HFFc6 (cell line): ENCODE measurements around the gene GFAP. TPM values are rescaled to one million over a fixed set of nuclear protein-coding genes. Genes with fewer than 3 reads are reported as not detected.

ENCODE experiments used
- DNase-seq: peaks from one replicate; pipeline ENCODE4 v3.0.0-alpha.2; 2018
- H3K27ac Mint-ChIP-seq: 2 replicates; pipeline ENCODE4 v1.8.0; 2020; ENCODE audit warnings: mild to moderate bottlenecking, mixed read lengths
- H3K27me3 Mint-ChIP-seq: 2 replicates; pipeline ENCODE4 v1.8.0; 2021; ENCODE audit warnings: mild to moderate bottlenecking, moderate library complexity, mixed read lengths; ENCODE audit not compliant: insufficient read depth
- H3K36me3 Mint-ChIP-seq: 2 replicates; pipeline ENCODE4 v1.8.0; 2021; ENCODE audit warnings: low read depth, mixed read lengths
- H3K4me1 Mint-ChIP-seq: 2 replicates; pipeline ENCODE4 v1.8.0; 2020; ENCODE audit warnings: low read depth, mixed read lengths
- H3K4me3 Mint-ChIP-seq: 2 replicates; pipeline ENCODE4 v1.8.0; 2020; ENCODE audit warnings: mild to moderate bottlenecking, moderate library complexity, mixed read lengths
- H3K9me3 Mint-ChIP-seq: 2 replicates; pipeline ENCODE4 v1.8.0; 2020; ENCODE audit warnings: mild to moderate bottlenecking, mixed read lengths
- total RNA-seq, 6 experiments: library from RNA; stranded (reverse); fragmentation: NEBNext Ultra II Directional; extraction: Animal tissue kit (Norgen Biotek cat#: 25700); gene quantifications; 2 replicates in 1 of 6; 3 replicates in 5 of 6; pipeline ENCODE4 v1.2.3, GENCODE V29; 2021
- TF ChIP-seq, protein P1 (sequence below): fragments of 200-600 bp; sonication (generic); IDR thresholded peaks from 2 replicates; pipeline ENCODE4 v1.5.0; 2021; ENCODE audit warnings: antibody characterized with exemption, mild to moderate bottlenecking

Gene GFAP
- total RNA-seq, 6 experiments from 2014 or later = not detected

DNA sequence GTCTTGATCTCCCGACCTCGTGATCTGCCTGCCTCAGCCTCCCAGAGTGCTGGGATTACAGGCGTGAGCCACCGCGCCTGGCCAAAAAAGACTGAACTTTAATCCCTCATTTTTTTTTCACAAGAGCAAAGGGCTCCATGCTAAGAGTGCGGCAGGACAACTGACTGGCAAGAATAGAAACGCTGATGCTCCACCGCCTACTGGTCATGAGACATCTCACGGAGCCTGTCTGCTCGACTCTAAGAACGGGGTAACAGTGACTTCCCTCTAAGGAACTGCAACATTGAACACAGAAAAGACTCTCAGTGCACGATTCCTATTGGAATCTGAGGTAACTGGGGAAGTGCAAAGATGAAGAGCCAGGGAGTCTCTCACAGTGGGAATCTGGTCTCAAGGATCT, 43.7 kb downstream of the GFAP start:
- peaks cover 32% of the 10 kb centered on the region for H3K36me3 Mint-ChIP-seq
- H3K27ac Mint-ChIP-seq = no peak overlapping the region
- no peaks in the 10 kb centered on the region for H3K4me1 Mint-ChIP-seq
- no peaks in the 10 kb centered on the region for H3K9me3 Mint-ChIP-seq
- no peak for DNase-seq
- no peaks in the 10 kb centered on the region for H3K27me3 Mint-ChIP-seq
- TF ChIP-seq, protein P1, sequence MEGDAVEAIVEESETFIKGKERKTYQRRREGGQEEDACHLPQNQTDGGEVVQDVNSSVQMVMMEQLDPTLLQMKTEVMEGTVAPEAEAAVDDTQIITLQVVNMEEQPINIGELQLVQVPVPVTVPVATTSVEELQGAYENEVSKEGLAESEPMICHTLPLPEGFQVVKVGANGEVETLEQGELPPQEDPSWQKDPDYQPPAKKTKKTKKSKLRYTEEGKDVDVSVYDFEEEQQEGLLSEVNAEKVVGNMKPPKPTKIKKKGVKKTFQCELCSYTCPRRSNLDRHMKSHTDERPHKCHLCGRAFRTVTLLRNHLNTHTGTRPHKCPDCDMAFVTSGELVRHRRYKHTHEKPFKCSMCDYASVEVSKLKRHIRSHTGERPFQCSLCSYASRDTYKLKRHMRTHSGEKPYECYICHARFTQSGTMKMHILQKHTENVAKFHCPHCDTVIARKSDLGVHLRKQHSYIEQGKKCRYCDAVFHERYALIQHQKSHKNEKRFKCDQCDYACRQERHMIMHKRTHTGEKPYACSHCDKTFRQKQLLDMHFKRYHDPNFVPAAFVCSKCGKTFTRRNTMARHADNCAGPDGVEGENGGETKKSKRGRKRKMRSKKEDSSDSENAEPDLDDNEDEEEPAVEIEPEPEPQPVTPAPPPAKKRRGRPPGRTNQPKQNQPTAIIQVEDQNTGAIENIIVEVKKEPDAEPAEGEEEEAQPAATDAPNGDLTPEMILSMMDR = no peak
- no peak overlapping the region for H3K4me3 Mint-ChIP-seq

DNA sequence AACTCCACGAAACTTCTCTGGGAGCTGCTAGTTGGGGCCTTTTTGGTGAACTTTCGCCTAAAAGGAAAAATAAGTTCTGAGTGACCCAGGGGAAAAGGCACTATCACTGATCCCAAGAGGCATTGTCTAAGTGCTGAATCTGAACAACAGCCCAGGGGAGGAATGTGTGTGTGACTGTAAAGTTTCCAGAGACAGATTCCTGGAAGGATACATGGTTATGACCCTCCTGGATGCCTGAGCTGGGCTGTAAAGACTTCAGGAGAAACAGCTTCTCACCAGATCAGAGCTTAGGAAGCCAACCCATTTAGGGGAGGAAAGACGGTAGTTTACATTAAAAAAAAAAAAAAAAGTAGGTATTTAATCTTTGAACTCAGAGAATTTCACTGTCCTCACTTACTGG, 47.5 kb downstream of the GFAP start:
- TF ChIP-seq, protein P1 = no peak
- Mint-ChIP-seq H3K4me3 (no peak overlapping the region), H3K27me3 (no peaks in the 10 kb centered on the region; the same call in 1 of the 2 replicates), H3K4me1 (peaks cover 6% of the 10 kb centered on the region; the same call in 1 of the 2 replicates), H3K27ac (no peak overlapping the region; the same call in 1 of the 2 replicates), H3K36me3 (peaks cover 36% of the 10 kb centered on the region), H3K9me3 (no peaks in the 10 kb centered on the region)
- no peak for DNase-seq

DNA sequence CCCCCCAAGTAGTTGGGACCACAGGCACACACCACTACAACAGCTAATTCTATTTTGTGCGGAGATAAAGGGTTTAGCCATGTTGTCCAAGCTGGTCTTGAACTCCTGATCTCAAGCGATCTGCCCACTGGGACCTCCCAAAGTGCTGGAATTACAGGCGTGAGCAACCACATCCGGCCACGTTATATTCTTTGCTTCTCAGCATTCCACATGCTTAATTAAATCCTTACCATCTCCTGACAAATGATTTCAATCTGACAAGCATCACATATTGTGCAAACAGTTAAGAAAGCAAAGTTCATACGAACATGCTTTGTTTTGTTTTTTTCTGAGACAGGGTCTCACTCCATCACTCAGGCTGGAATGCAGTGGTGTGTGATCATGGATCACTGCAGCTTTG, 49.4 kb downstream of the GFAP start:
- TF ChIP-seq, protein P1 = no peak
- peaks cover 30% of the 10 kb centered on the region for H3K36me3 Mint-ChIP-seq
- no peak for DNase-seq

DNA sequence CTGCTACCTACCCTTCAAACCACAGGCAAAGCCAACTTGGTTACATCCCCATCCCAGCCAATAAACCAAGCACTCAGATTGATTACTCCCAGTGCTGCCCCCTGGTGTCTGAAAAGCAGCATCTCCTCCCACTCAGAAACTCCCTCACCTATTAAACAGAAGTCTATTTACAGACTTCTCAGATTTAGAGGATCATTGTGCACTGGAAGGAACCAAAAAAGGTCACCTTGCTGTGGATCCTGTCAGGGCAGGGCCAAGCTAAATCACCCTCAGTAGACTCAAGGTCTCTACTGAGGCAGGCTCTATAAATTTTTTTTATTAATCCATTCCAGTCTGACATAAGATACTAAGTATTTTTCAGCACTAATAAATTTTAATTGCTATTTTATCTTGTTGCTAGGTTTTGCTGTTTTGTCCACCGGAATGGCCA, 50.1 kb downstream of the GFAP start:
- no peak overlapping the region for H3K4me3 Mint-ChIP-seq
- H3K27me3 Mint-ChIP-seq = no peaks in the 10 kb centered on the region; the same call in 1 of the 2 replicates
- H3K36me3 Mint-ChIP-seq = peaks cover 30% of the 10 kb centered on the region
- TF ChIP-seq, protein P1 = peak; percentile 97
- H3K4me1 Mint-ChIP-seq = peaks cover 6% of the 10 kb centered on the region; the same call in 1 of the 2 replicates
- H3K9me3 Mint-ChIP-seq = no peaks in the 10 kb centered on the region
- H3K27ac Mint-ChIP-seq = peak overlapping the region; percentile 48
- peak; percentile 64 for DNase-seq

More for the DNA sequence above, 49.4 kb downstream of the GFAP start:
- H3K4me1 Mint-ChIP-seq = peaks cover 6% of the 10 kb centered on the region; the same call in 1 of the 2 replicates
- H3K27me3 Mint-ChIP-seq = no peaks in the 10 kb centered on the region; the same call in 1 of the 2 replicates
- no peaks in the 10 kb centered on the region for H3K9me3 Mint-ChIP-seq
- H3K27ac Mint-ChIP-seq = peak overlapping the region; percentile 48
- H3K4me3 Mint-ChIP-seq = no peak overlapping the region

DNA sequence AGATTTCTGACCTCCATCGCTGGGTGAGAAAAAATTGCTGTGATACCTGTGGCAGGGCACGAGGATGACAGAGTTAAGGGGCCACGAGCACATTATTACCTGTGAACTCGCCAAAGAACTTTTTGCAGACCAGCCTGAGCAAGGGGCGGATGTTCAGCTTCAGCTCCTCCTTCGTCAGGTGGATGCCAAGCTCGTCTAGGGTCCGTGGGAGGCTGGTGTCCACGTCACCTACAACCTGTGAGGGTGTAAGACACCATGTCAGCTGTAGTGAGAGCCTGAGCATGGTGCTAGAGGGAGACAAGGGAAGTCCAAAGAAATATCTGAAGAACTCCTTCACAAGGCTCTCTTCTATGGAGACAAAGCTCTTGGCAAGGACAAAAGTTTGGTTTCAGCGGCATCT, 50.5 kb downstream of the GFAP start:
- H3K4me3 Mint-ChIP-seq = no peak overlapping the region

More for the DNA sequence above, 50.5 kb downstream of the GFAP start:
- Mint-ChIP-seq H3K9me3 (no peaks in the 10 kb centered on the region), H3K36me3 (peaks cover 30% of the 10 kb centered on the region), H3K27me3 (no peaks in the 10 kb centered on the region; the same call in 1 of the 2 replicates), H3K27ac (no peak overlapping the region), H3K4me1 (peaks cover 6% of the 10 kb centered on the region; the same call in 1 of the 2 replicates)
- DNase-seq = no peak
- TF ChIP-seq, protein P1 = no peak
